Left lung (tissue), 10 donors: Measurements from ENCODE around the gene PIEZO2. TPM values are rescaled to one million over a fixed set of nuclear protein-coding genes. Genes with fewer than 3 reads are reported as not detected.
"Not testable (repeated sequence)": the region's sequence is repeated elsewhere in the genome, so short reads cannot be mapped to it uniquely, and the experiment has no call there.

Experiments
- ATAC-seq: fragments of 200-7000 bp; cut with Tn5 transposase; one replicate; pipeline ENCODE4 v1.9.1; 2020; ENCODE audit warnings: moderate library complexity
- DNase-seq, 4 donors: peaks; one replicate each; pipeline ENCODE4 v3.0.0-alpha.2; 2013 to 2020
- H3K27ac ChIP-seq, 2 donors: fragments of 200-600 bp; sonication (generic) in 1 of 2; one replicate each; pipeline versions ENCODE4 v1.5.0 to v1.8.0; 2020 to 2021
- H3K27me3 ChIP-seq, 2 donors: fragments of 200-600 bp; sonication (generic) in 1 of 2; one replicate each; pipeline versions ENCODE4 v1.5.0 to v1.8.0; 2020 to 2021
- H3K36me3 ChIP-seq, 2 donors: fragments of 200-600 bp; sonication (generic) in 1 of 2; one replicate each; pipeline versions ENCODE4 v1.5.0 to v1.8.0; 2020 to 2021
- H3K4me1 ChIP-seq, 2 donors: fragments of 200-600 bp; one replicate each; pipeline ENCODE4 v1.8.0; 2021
- H3K4me3 ChIP-seq, 2 donors: fragments of 200-600 bp; sonication (generic) in 1 of 2; one replicate each; pipeline versions ENCODE4 v1.5.0 to v1.8.0; 2020 to 2021; ENCODE audit warnings: mild to moderate bottlenecking in 1 of 2
- H3K9me3 ChIP-seq, 2 donors: fragments of 200-600 bp; sonication (generic) in 1 of 2; one replicate each; pipeline versions ENCODE4 v1.5.0 to v1.8.0; 2020 to 2021
- intact Hi-C, 2 donors: fragments of 100-400 bp; cut with DNase I; formaldehyde crosslinking; loops; one replicate each; pipeline versions ENCODE4 v1.11.2 to v1.14.2; 2022
- polyA plus RNA-seq, 6 donors: library from polyadenylated mRNA; unstranded; fragments of 120-200 nt; gene quantifications; one replicate each; pipeline ENCODE4 v1.2.1, GENCODE V29; 2013; ENCODE audit not compliant: insufficient read length in 6 of 6
- total RNA-seq, 2 donors: library from RNA; stranded (reverse); fragmentation: NEBNext Ultra II Directional; extraction: Animal tissue kit (Norgen Biotek cat#: 25700); gene quantifications; one replicate each; pipeline ENCODE4 v1.2.1, GENCODE V29; 2021
- TF ChIP-seq, protein P1 (sequence below), 2 donors: fragments of 200-600 bp; sonication (generic) in 1 of 2; IDR thresholded peaks; one replicate each; pipeline versions ENCODE4 v1.5.0 to v1.8.0; 2021; ENCODE audit warnings: antibody characterized with exemption in 2 of 2
- donor health status: DM: no; HTN: yes; CAD: no.
- donor health status: DM: no; HTN: no; CAD: no.

Gene PIEZO2
- total and polyA plus RNA-seq, 8 donors: 40.3 to 270 (median 233) TPM

GRCh38 chr18:10846657-10847407 is 302.5 kb downstream of the PIEZO2 start:
- Histone ChIP-seq H3K27me3 (no peaks in the 10 kb centered on the region), H3K4me3 (no peak overlapping the region), H3K9me3 (no peaks in the 10 kb centered on the region), H3K36me3 (no peaks in the 10 kb centered on the region), H3K27ac (no peak overlapping the region), H3K4me1 (no peaks in the 10 kb centered on the region)
- DNase-seq (no peak), ATAC-seq (no peak)
- intact Hi-C loops: no loop called here
- TF ChIP-seq, protein P1, sequence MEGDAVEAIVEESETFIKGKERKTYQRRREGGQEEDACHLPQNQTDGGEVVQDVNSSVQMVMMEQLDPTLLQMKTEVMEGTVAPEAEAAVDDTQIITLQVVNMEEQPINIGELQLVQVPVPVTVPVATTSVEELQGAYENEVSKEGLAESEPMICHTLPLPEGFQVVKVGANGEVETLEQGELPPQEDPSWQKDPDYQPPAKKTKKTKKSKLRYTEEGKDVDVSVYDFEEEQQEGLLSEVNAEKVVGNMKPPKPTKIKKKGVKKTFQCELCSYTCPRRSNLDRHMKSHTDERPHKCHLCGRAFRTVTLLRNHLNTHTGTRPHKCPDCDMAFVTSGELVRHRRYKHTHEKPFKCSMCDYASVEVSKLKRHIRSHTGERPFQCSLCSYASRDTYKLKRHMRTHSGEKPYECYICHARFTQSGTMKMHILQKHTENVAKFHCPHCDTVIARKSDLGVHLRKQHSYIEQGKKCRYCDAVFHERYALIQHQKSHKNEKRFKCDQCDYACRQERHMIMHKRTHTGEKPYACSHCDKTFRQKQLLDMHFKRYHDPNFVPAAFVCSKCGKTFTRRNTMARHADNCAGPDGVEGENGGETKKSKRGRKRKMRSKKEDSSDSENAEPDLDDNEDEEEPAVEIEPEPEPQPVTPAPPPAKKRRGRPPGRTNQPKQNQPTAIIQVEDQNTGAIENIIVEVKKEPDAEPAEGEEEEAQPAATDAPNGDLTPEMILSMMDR (IDR thresholded peaks at IDR 0.05): no peak

DNA sequence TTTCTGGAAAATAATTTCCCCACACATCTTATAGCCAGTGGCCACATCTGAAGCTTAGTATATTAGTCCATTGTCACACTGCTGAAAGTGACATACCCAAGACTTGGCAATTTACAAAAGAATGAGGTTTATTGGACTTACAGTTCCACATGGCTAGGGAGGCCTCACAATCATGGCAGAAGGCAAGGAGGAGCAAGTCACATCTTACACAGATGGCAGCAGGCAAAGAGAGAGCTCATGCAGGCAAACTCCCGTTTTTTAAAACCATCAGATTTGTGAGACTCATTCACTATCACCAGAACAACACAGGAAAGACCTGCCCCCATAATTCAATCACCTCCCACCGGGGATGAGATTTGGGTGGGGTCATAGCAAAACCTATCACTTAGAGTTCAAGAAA is 303.3 kb downstream of the PIEZO2 start:
- H3K27me3 ChIP-seq, H3K27ac ChIP-seq, H3K36me3 ChIP-seq, ATAC-seq, H3K4me3 ChIP-seq, intact Hi-C loops, DNase-seq, H3K9me3 ChIP-seq, H3K4me1 ChIP-seq: not testable (repeated sequence)

DNA sequence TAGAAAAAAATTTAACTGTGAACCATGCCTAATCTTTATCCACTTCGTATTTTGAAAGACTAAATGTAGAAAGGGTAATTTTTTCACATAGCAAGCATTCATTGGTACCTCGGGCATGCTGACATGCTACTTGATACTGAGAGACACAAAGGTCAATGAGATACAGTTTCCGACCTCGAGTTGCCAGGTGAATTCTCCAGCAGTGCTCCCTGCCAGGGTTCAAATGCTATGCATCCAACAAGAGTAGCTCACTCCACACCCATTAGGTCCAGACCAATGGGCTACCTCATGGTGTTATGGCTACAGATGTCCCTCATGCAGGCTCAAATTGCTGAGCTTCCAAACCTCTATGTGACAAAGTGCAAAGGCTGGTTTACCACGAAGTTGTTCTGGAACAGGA is 305.8 kb downstream of the PIEZO2 start:
- Histone ChIP-seq H3K4me1 (no peaks in the 10 kb centered on the region), H3K4me3 (no peak overlapping the region), H3K27me3 (no peaks in the 10 kb centered on the region), H3K9me3 (no peaks in the 10 kb centered on the region), H3K27ac (peak overlapping the region in 1 of 2 donors; percentile 2), H3K36me3 (no peaks in the 10 kb centered on the region)
- intact Hi-C loops: no loop called here
- TF ChIP-seq, protein P1 (IDR thresholded peaks at IDR 0.05): no peak
- DNase-seq (no peak), ATAC-seq (no peak)

DNA sequence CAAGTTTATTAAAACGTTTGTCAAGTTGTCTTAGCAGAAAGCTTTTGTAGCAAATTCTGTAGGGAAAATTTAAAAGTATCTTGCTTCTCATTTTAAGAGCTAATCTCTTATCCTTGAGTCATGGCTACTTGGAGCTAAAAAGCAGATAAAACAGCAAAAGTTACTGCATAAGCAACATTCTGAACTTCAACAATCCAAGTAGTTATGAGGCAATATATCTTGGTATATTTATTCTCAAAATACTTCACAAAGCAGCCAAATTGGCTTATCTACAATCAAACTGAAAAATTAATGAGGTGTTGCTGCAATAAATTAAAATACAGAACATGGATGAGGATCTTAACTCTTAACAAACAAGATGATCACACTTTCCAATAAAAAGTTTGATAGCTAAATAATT is 306.5 kb downstream of the PIEZO2 start:
- DNase-seq (peak in 2 of 4 donors; percentile 75 to 76), ATAC-seq (peak; percentile 42)
- Histone ChIP-seq H3K36me3 (no peaks in the 10 kb centered on the region), H3K4me1 (no peaks in the 10 kb centered on the region), H3K27me3 (no peaks in the 10 kb centered on the region), H3K27ac (no peak overlapping the region), H3K4me3 (no peak overlapping the region), H3K9me3 (no peaks in the 10 kb centered on the region)
- intact Hi-C loops: no loop called here
- TF ChIP-seq, protein P1 (IDR thresholded peaks at IDR 0.05): no peak

GRCh38 chr18:10842371-10842770 is 307.0 kb downstream of the PIEZO2 start:
- H3K27ac ChIP-seq: peak overlapping the region in 1 of 2 donors; percentile 61

More at GRCh38 chr18:10842371-10842770, 307.0 kb downstream of the PIEZO2 start:
- intact Hi-C loops: no loop called here
- ATAC-seq (peak; percentile 26), DNase-seq (peak in 1 of 4 donors; percentile 54)
- H3K4me3 ChIP-seq: no peak overlapping the region
- H3K4me1 ChIP-seq: no peaks in the 10 kb centered on the region
- TF ChIP-seq, protein P1 (IDR thresholded peaks at IDR 0.05): no peak
- no peaks in the 10 kb centered on the region for H3K9me3 ChIP-seq
- no peaks in the 10 kb centered on the region for H3K27me3 ChIP-seq
- no peaks in the 10 kb centered on the region for H3K36me3 ChIP-seq
